Fibroblast of lung (primary cell): ENCODE data around the gene RET.

ENCODE experiments used
- EZH2 ChIP-seq: IDR thresholded peaks from 2 replicates; pipeline ENCODE4 v1.5.1; 2012; ENCODE audit warnings: low read length, control low read depth, mild to moderate bottlenecking; ENCODE audit errors: missing control alignments
- TF ChIP-seq, protein P1 (sequence below), 2 donors: IDR thresholded peaks in 1 of 2; conservative IDR thresholded peaks in 1 of 2; 1 replicate in 1 of 2; 2 replicates in 1 of 2; pipeline ENCODE4 v1.5.1; 2011 to 2012; ENCODE audit warnings: low read length in 2 of 2, control low read depth in 1 of 2, inconsistent platforms in 1 of 2, low read depth in 1 of 2, mild to moderate bottlenecking in 1 of 2

DNA sequence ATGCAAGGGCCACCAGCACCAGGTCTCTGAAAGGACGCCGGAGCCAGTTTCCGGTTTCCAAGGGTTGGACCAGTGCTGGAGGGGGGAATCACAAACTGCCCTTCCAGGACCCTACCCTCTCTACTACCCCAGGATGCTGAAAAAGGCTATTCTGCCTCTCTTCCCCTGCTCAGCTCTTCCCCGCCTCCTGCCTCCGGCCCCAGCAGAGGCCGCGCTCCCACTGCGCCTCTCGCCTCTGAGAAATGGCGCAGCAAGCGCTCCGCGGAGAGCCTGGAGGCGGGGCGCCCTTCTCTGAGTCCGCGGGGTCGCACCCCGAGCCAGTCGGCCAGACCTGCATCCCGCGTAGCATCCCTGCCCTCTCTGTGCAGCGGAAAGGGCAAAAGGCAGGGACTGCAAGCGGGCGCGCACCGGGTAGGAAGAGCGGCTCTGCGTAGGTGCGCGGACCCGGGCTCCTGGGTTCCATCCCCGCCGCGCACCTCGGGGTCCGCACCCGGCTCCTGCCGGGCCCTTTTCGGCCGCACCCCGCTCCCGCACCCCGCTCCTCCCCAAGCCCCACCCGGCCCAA lies 476 bp upstream of the RET start:
- TF ChIP-seq, protein P1, sequence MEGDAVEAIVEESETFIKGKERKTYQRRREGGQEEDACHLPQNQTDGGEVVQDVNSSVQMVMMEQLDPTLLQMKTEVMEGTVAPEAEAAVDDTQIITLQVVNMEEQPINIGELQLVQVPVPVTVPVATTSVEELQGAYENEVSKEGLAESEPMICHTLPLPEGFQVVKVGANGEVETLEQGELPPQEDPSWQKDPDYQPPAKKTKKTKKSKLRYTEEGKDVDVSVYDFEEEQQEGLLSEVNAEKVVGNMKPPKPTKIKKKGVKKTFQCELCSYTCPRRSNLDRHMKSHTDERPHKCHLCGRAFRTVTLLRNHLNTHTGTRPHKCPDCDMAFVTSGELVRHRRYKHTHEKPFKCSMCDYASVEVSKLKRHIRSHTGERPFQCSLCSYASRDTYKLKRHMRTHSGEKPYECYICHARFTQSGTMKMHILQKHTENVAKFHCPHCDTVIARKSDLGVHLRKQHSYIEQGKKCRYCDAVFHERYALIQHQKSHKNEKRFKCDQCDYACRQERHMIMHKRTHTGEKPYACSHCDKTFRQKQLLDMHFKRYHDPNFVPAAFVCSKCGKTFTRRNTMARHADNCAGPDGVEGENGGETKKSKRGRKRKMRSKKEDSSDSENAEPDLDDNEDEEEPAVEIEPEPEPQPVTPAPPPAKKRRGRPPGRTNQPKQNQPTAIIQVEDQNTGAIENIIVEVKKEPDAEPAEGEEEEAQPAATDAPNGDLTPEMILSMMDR (conservative IDR thresholded peaks at IDR 0.05 in 1 of 2, IDR thresholded peaks at IDR 0.05 in 1 of 2; ENCODE audit: low read depth in 1 of 2, low read length in 2 of 2): no peak
- peak; percentile 52 for TF ChIP-seq EZH2
